OCI-LY3 (cell line): ENCODE results near the gene DNAJB8.

Experiments
- CTCF ChIP-seq: fragments of 200-600, 300-600 bp; sonication (generic); IDR thresholded peaks from 2 replicates; pipeline ENCODE4 v1.5.1; 2014; ENCODE audit warnings: antibody characterized with exemption, low read length, low read depth
- EZH2phosphoT487 ChIP-seq: fragments of 200-600 bp; shearing (Covaris generic); IDR thresholded peaks from 2 replicates; pipeline ENCODE4 v1.6.1; 2018; ENCODE audit warnings: antibody characterized with exemption, mixed run types, low read depth

DNA sequence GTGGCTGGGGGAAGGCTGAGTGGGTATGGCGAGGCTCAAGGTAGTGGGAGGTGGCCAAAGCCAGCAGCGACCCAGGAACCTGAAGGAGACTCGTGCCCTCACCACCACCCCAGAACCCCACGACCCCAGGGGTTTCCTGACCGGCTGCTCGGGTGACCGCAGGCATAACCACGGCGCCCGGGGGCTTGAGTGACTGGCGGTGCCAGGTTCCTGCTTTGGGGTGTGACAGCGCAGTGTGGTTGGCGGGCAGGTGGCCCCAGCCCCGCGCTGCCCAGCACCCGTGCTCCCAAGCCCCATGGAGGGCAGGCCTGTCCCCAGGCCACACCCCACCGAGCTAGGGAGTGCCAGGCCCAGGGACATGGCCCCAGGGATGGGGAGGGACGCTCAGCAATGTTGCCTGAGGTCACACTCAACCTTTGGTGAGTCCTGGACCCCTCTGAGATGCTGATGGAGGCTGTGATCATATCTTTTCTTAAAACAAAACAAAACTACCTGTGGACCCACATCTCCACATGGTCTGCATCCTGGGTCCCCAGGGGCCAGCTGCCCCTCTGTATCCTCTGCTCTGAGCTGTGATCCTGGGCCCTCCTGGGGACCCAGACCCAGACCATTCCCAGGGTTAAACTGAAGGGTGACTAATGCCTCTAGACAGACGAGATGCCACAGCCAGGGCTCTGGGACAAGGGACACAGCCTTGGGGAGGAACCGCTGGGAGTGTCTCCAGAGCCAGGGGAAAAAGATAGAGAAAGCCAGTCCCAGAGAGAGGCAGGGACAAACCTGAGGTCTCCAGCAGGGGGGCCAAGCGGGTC, 13.0 kb downstream of the DNAJB8 start:
- TF ChIP-seq CTCF (no peak), EZH2phosphoT487 (no peak)
